LHCN-M2 (cell line): ENCODE data around the gene BBS1. TPM values are rescaled to one million over a fixed set of nuclear protein-coding genes. Genes with fewer than 3 reads are reported as not detected.
A peak's percentile ranks its signal among the peaks of the same experiment; 100 is the strongest.

ENCODE experiments used
- DNase-seq: peaks from one replicate; pipeline ENCODE4 v3.0.0-alpha.2; 2012; ENCODE audit warnings: low read depth
- total RNA-seq: library from RNA; depleted of rRNA; stranded (reverse); fragments of >200 nt; gene quantifications from 2 replicates; pipeline ENCODE4 v1.2.3, GENCODE V29; 2014

Gene BBS1
- total RNA-seq, 1 experiment from 2014 or later, result 26.2 TPM

- no peak for DNase-seq
Observed at GRCh38 chr11:66549696-66550095, 39.3 kb downstream of the BBS1 start.

GRCh38 chr11:66550887-66551286 is 40.5 kb downstream of the BBS1 start:
- DNase-seq, result no peak

- no peak for DNase-seq
Observed at GRCh38 chr11:66554602-66555001, 44.2 kb downstream of the BBS1 start.

GRCh38 chr11:66555416-66555815 is 45.0 kb downstream of the BBS1 start:
- no peak for DNase-seq

- DNase-seq, result no peak
Observed at GRCh38 chr11:66556086-66556485, 45.7 kb downstream of the BBS1 start.

- DNase-seq, result no peak
Observed at GRCh38 chr11:66557733-66558326, 47.4 kb downstream of the BBS1 start.

- no peak for DNase-seq
Observed at GRCh38 chr11:66559142-66559865, 48.9 kb downstream of the BBS1 start.

- no peak for DNase-seq
Observed at GRCh38 chr11:66559866-66560676, 49.6 kb downstream of the BBS1 start.

GRCh38 chr11:66561178-66561974 is 50.9 kb downstream of the BBS1 start:
- DNase-seq, result no peak

- no peak for DNase-seq
Observed at GRCh38 chr11:66561975-66562248, 51.5 kb downstream of the BBS1 start.

- no peak for DNase-seq
Observed at GRCh38 chr11:66562275-66562674, 51.8 kb downstream of the BBS1 start.

GRCh38 chr11:66562907-66563583 is 52.6 kb downstream of the BBS1 start:
- DNase-seq, result no peak

GRCh38 chr11:66563832-66564231 is 53.4 kb downstream of the BBS1 start:
- no peak for DNase-seq

GRCh38 chr11:66564538-66564937 is 54.1 kb downstream of the BBS1 start:
- no peak for DNase-seq

- no peak for DNase-seq
Observed at GRCh38 chr11:66564984-66565383, 54.5 kb downstream of the BBS1 start.

- no peak for DNase-seq
Observed at GRCh38 chr11:66566221-66566620, 55.8 kb downstream of the BBS1 start.

- DNase-seq, result no peak
Observed at GRCh38 chr11:66567787-66568123, 57.3 kb downstream of the BBS1 start.

- DNase-seq, result peak; percentile 75
Observed at GRCh38 chr11:66568124-66568916, 57.9 kb downstream of the BBS1 start, which contains the start of gene CTSF. CTSF (minus strand) TSS chr11:66568606; CDS start chr11:66568486, 120 bp downstream.

GRCh38 chr11:66569076-66569475 is 58.6 kb downstream of the BBS1 start:
- no peak for DNase-seq

GRCh38 chr11:66570079-66570849 is 59.8 kb downstream of the BBS1 start:
- no peak for DNase-seq
